Spinal cord (tissue), 10 donors: ENCODE data around the gene IFNA8. TPM values are rescaled to one million over a fixed set of nuclear protein-coding genes. Genes with fewer than 3 reads are reported as not detected.
A peak's percentile ranks its signal among the peaks of the same experiment; 100 is the strongest.
"Not testable (repeated sequence)": the region's sequence is repeated elsewhere in the genome, so short reads cannot be mapped to it uniquely, and the experiment has no call there.

Source experiments
- DNase-seq, 6 donors: peaks; one replicate each; pipeline versions ENCODE4 v3.0.0 to v3.0.0-alpha.2; 2013 to 2015; ENCODE audit warnings: low spot score in 6 of 6, low read depth in 4 of 6
- H3K27ac ChIP-seq: one replicate; pipeline ENCODE4 v1.5.1; 2013; ENCODE audit warnings: low read depth, low read length, control low read depth
- H3K27me3 ChIP-seq: one replicate; pipeline ENCODE4 v1.6.1; 2013; ENCODE audit warnings: low read length; ENCODE audit not compliant: control insufficient read depth, insufficient read depth
- H3K36me3 ChIP-seq: one replicate; pipeline ENCODE4 v1.6.1; 2013; ENCODE audit warnings: low read length; ENCODE audit not compliant: control insufficient read depth, insufficient read depth
- H3K4me1 ChIP-seq: one replicate; pipeline ENCODE4 v1.6.1; 2013; ENCODE audit warnings: low read length; ENCODE audit not compliant: control insufficient read depth, insufficient read depth
- H3K4me3 ChIP-seq: one replicate; pipeline ENCODE4 v1.5.1; 2013; ENCODE audit warnings: low read depth, low read length, control low read depth
- H3K9me3 ChIP-seq: one replicate; pipeline ENCODE4 v1.6.1; 2013; ENCODE audit warnings: low read length; ENCODE audit not compliant: control insufficient read depth, insufficient read depth
- WGBS: methylation state at CpG from one replicate; pipeline ENCODE4 v1.1.5; 2013; ENCODE audit warnings: missing lambda C conversion rate; ENCODE audit not compliant: insufficient coverage; 5-methylcytosine and 5-hydroxymethylcytosine counted together
- polyA plus RNA-seq, 2 donors: library from polyadenylated mRNA; unstranded; fragments of 120-200 nt; gene quantifications; one replicate each; pipeline ENCODE4 v1.2.1, GENCODE V29; 2013; ENCODE audit not compliant: insufficient read length in 2 of 2
- total RNA-seq, 2 donors: library from RNA; depleted of rRNA in 1 of 2; stranded (reverse); fragments of 120-200 nt in 1 of 2; fragments of >200 nt in 1 of 2; gene quantifications; one replicate each; pipeline versions ENCODE4 v1.2.3 to v1.2.4, GENCODE V29; 2013 to 2014
- donor health status: healthy.

IFNA8 gene
- total and polyA plus RNA-seq, 4 donors: not detected

DNA sequence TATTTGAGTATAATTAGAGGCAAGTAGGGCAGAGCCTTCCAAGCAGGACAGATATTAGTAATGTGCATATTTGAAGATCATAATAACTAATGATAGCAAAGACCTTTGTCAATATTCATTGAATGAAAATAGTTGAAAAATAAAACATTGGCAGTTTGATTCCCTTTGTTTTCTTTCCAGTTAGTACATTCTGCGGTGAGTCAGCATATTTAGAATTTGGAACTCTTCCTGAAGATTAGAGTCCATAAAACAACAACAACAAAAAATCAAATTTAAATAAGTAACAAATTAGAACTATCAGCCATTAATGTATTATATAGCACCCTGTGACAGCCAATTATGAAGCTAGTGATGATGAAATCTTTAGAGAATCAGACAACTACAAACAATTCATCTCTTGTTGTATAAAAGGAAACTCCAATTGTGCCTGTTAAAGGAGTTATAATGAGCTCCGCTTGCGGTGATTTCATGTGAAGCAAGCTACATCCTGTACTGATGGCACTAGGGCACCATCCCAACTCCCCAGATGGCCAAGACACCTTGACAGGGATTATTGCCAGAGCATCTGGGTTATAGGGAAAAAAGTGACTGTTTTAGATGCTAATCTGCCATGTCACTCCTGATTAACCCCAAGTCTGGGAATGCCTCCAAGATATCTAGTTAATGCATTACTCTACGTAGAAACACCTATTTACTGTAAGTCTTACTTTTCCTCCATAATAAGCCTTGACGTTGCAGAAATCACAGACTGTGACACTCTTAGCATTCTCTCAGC is 6.8 kb downstream of the IFNA8 start:
- 73% methylated on average over 2 of the region's 5 CpGs for WGBS
- Histone ChIP-seq H3K36me3 (no peaks in the 10 kb centered on the region), H3K9me3 (no peaks in the 10 kb centered on the region), H3K27ac (no peak overlapping the region), H3K4me1 (no peaks in the 10 kb centered on the region), H3K27me3 (no peaks in the 10 kb centered on the region), H3K4me3 (no peak overlapping the region)
- peak in 2 of 6 donors; percentile 18 to 78 for DNase-seq

- no peak for DNase-seq
- H3K27me3 ChIP-seq: no peaks in the 10 kb centered on the region
- no peak overlapping the region for H3K27ac ChIP-seq
- WGBS: no CpG with 5 or more reads among the region's 1 CpG
- H3K9me3 ChIP-seq: peaks cover 1% of the 10 kb centered on the region
- no peaks in the 10 kb centered on the region for H3K4me1 ChIP-seq
- no peak overlapping the region for H3K4me3 ChIP-seq
- no peaks in the 10 kb centered on the region for H3K36me3 ChIP-seq
Measured at GRCh38 chr9:21428235-21428634, 19.3 kb downstream of the IFNA8 start.

DNA sequence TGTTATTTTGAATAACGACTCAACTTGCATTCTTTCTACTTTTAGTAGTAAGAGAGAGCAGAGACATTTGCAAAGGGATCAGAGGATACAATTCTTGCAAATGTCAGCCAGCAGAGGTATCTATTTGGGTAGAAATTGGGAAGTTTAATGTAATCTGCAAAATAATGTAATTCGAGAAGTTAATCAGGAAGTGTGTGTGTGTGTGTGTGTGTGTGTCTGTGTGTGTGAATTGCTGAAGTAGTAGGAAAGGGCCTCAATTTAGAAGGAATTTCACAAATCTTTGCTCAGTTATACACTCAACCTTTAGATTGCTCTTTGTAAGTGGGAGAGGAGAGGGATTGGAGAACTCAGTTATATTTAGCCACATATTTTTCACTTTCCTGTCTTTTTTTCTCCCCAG is 20.3 kb downstream of the IFNA8 start:
- Histone ChIP-seq H3K27me3 (no peaks in the 10 kb centered on the region), H3K4me3 (no peak overlapping the region), H3K9me3 (peaks cover 1% of the 10 kb centered on the region), H3K27ac (no peak overlapping the region), H3K36me3 (no peaks in the 10 kb centered on the region), H3K4me1 (no peaks in the 10 kb centered on the region)
- no peak for DNase-seq
- WGBS: no CpG with 5 or more reads among the region's 2 CpGs

GRCh38 chr9:21432672-21433425 is 23.9 kb downstream of the IFNA8 start:
- Histone ChIP-seq H3K27me3 (no peaks in the 10 kb centered on the region), H3K9me3 (peaks cover 1% of the 10 kb centered on the region), H3K36me3 (no peaks in the 10 kb centered on the region), H3K4me3 (no peak overlapping the region), H3K27ac (no peak overlapping the region), H3K4me1 (no peaks in the 10 kb centered on the region)
- no peak for DNase-seq
- no CpG with 5 or more reads among the region's 2 CpGs for WGBS

DNA sequence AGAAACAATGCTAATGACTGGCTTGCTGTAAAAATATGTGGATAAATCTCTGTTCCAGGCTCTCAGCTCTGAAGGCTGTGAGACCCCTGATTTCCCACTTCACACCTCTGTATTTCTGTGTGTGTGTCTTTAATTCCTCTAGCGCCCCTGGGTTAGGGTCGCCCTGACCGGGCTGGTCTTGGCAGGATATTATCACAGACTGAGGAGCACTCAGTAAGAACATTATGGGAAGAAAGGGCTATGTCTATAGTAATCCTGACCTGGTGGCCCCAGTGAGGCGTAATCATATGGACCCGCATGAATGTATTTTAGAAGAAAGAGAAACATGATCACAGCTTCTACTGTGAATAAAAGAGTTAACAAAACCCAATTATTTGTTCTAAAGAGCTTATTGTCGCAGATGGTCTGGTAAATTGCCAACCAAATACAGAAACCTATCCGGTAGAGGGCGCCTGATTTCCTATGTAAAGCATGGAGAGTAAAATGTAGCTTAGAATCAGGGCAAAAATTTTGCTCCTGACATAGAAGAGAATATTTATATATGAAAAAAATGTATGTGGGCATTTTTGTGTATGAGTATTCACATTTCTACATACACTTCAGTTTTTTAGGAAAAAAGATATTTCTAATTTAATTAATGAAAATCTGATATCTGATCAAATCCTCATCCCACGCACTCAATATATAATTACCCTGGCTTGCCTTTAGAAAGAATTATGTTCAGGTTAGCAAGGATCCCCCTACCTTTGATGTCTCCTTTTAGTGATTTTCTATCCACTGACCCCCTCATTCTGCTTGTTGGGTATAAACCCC is 25.5 kb downstream of the IFNA8 start:
- no peaks in the 10 kb centered on the region for H3K36me3 ChIP-seq
- peaks cover 1% of the 10 kb centered on the region for H3K9me3 ChIP-seq
- H3K4me1 ChIP-seq: no peaks in the 10 kb centered on the region
- H3K27ac ChIP-seq: no peak overlapping the region
- no peaks in the 10 kb centered on the region for H3K27me3 ChIP-seq
- H3K4me3 ChIP-seq: no peak overlapping the region
- 46% methylated on average over 4 of the region's 9 CpGs for WGBS
- DNase-seq: peak in 4 of 6 donors; percentile 4 to 78 (median 40)

DNA sequence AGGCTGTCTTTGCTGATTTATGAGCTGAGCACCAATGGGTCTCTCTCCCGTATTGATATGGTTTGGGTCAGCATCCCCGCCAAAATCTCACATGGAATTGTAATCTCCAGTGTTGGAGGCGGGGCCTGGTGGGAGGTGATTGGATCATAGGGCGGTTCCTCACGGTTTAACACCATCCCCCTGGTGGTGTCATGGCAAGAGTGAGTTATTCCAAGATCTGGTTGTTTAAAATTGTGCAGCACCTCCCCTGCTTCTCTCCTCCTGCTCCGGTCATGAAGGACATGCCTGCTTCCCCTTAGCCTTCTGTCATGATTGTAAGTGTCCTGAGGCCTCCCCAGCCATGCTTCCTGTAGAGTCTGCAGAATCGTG is 26.1 kb downstream of the IFNA8 start:
- no CpG with 5 or more reads among the region's 7 CpGs for WGBS
- not testable (repeated sequence) for H3K9me3 ChIP-seq, H3K4me3 ChIP-seq, H3K36me3 ChIP-seq, DNase-seq, H3K4me1 ChIP-seq, H3K27me3 ChIP-seq, H3K27ac ChIP-seq

GRCh38 chr9:21440139-21440538 is 31.2 kb downstream of the IFNA8 start, which contains the start of gene IFNA1:
TSS of gene IFNA1 (plus strand) at chr9:21440439. CDS start at chr9:21440508, 69 bp downstream.
- Histone ChIP-seq H3K9me3 (no peaks in the 10 kb centered on the region), H3K36me3 (no peaks in the 10 kb centered on the region), H3K4me1 (no peaks in the 10 kb centered on the region), H3K27me3 (no peaks in the 10 kb centered on the region), H3K27ac (no peak within 1 kb of the TSS), H3K4me3 (no peak within 1 kb of the TSS)
- DNase-seq: no peak
- WGBS: 86% methylated on average over 1 of the region's 4 CpGs

DNA sequence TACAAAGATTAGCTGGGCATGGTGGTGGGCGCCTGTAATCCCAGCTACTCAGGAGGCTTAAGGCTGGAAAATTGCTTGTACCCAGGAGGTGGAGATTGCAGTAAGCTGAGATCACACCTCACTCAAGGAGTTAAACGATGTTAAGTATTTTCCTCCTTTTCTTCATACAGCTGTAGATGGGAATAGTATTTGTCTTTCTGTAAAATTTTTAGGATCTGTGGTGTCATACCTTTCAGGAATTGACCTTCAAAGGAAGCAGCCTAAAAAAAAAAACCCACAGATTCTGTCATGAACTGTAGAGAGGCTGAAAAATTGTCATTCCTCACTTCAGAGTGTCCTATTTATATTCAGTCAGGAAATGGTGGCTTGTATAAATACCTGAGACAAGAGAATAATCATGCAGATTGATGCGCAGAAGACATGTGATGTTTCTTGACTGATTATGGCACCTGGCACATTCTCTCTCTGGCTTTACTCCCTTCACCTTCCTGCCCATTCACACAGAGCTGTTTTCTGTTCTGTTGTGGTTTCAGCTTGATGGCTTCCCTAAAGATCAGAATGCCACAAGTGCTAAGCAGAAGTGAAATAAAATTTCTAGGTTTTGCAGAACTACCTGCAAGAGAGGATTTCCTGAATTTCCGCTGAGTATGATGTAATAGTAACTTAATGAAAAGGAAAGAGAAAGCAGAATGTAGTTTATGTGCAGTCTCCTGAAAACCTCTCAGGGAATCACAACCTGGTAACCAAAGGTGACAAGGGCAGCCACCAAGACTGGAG is 35.1 kb downstream of the IFNA8 start:
- Histone ChIP-seq H3K4me1 (no peaks in the 10 kb centered on the region), H3K4me3 (no peak overlapping the region), H3K27me3 (no peaks in the 10 kb centered on the region), H3K27ac (no peak overlapping the region), H3K9me3 (no peaks in the 10 kb centered on the region), H3K36me3 (no peaks in the 10 kb centered on the region)
- 100% methylated on average over 1 of the region's 4 CpGs for WGBS
- no peak for DNase-seq

- not testable (repeated sequence) for H3K27ac ChIP-seq, H3K9me3 ChIP-seq, H3K4me1 ChIP-seq, H3K4me3 ChIP-seq, H3K36me3 ChIP-seq, H3K27me3 ChIP-seq, DNase-seq
- WGBS: 93% methylated on average over 4 of the region's 5 CpGs
Measured at GRCh38 chr9:21449312-21449711, 40.4 kb downstream of the IFNA8 start.
